Esophagus muscularis mucosa (tissue), 3 donors: Measurements from ENCODE around the gene NLGN3.

ENCODE experiments used
- CTCF ChIP-seq, 3 experiments: fragments of 200-600 bp in 2 of 3; fragments of 450-650 bp in 1 of 3; sonication (generic) in 2 of 3; IDR thresholded peaks; one replicate each; pipeline ENCODE4 v1.5.1; 2017 to 2019; ENCODE audit warnings: antibody characterized with exemption in 3 of 3, mild to moderate bottlenecking in 2 of 3, moderate library complexity in 1 of 3
- EP300 ChIP-seq: sonication (generic); formaldehyde crosslinking; IDR thresholded peaks from one replicate; pipeline ENCODE4 v1.6.1; 2017; ENCODE audit warnings: antibody characterized with exemption

GRCh38 chrX:71175531-71175930 lies 30.9 kb downstream of the NLGN3 start:
- TF ChIP-seq CTCF (IDR thresholded peaks at IDR 0.05) (no peak), EP300 (no peak)
